ENCODE data around the gene MGMT.

DNA sequence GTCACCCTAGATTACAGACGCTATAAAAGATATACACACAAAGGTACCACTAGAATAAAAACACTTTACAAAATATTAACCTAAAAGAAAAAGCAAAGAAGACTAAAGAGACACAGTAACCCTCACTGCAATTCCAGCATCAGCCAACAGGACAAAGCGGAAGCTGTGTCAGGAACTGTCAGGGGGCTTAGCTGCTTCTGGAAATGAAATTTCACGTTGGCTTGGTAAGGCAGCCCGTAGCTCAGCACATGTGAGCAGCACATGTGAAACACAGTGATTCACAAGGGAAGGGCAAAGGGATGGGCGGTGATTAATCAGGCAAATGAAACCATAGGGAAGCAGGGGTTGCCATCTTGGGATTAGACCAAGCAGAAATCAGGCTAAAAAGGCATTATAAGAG is 195.4 kb downstream of the MGMT start:
- TF ChIP-seq, protein P1, sequence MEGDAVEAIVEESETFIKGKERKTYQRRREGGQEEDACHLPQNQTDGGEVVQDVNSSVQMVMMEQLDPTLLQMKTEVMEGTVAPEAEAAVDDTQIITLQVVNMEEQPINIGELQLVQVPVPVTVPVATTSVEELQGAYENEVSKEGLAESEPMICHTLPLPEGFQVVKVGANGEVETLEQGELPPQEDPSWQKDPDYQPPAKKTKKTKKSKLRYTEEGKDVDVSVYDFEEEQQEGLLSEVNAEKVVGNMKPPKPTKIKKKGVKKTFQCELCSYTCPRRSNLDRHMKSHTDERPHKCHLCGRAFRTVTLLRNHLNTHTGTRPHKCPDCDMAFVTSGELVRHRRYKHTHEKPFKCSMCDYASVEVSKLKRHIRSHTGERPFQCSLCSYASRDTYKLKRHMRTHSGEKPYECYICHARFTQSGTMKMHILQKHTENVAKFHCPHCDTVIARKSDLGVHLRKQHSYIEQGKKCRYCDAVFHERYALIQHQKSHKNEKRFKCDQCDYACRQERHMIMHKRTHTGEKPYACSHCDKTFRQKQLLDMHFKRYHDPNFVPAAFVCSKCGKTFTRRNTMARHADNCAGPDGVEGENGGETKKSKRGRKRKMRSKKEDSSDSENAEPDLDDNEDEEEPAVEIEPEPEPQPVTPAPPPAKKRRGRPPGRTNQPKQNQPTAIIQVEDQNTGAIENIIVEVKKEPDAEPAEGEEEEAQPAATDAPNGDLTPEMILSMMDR (IDR thresholded peaks at IDR 0.05), result no peak
- no peak for TF ChIP-seq POLR2AphosphoS5 (IDR thresholded peaks at IDR 0.05)
- TF ChIP-seq POLR2A (IDR thresholded peaks at IDR 0.05; ENCODE audit: low read depth), result no peak
- TF ChIP-seq EP300 (IDR thresholded peaks at IDR 0.05), result no peak
